ENCODE data around the gene LMAN2. TPM values are rescaled to one million over a fixed set of nuclear protein-coding genes. Genes with fewer than 3 reads are reported as not detected.
"Not testable (repeated sequence)": the region's sequence is repeated elsewhere in the genome, so short reads cannot be mapped to it uniquely, and the experiment has no call there.

Gene LMAN2
- total RNA-seq, 2 donors from 2014 or later: 75.5 to 89.8 TPM

GRCh38 chr5:177344891-177345290 lies 6.6 kb downstream of the LMAN2 start:
- no peak for ATAC-seq
- no peaks in the 10 kb centered on the region for H3K9me3 ChIP-seq (ENCODE audit: control insufficient read depth, low read length, poor library complexity, severe bottlenecking)
- Mint-ChIP-seq H3K36me3 (ENCODE audit: low read depth) (peaks cover 5% of the 10 kb centered on the region), H3K27me3 (no peaks in the 10 kb centered on the region), H3K4me1 (peaks cover 28% of the 10 kb centered on the region), H3K4me3 (no peak overlapping the region), H3K27ac (no peak overlapping the region)
- DNase-seq: no peak

DNA sequence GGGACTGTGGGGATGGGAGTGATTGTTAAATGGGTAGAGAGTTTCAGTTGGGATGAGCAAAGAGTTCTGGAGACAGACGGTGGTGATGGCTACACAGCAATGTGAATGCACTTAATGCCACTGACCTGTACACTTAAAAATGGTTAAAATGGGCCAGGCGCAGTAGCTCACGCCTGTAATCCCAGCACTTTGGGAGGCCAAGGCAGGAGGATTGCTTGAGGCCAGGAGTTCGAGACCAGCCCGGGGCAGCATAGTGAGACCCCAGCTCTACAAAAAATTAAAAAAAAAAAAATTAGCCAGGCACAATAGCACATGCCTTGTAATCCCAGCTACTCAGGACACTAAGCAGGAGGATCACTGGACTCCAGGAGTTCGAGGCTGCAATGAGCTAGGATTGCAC lies 7.7 kb downstream of the LMAN2 start:
- Mint-ChIP-seq H3K36me3 (ENCODE audit: low read depth) (peaks cover 3% of the 10 kb centered on the region), H3K4me3 (no peak overlapping the region), H3K27ac (peak overlapping the region; percentile 49), H3K27me3 (no peaks in the 10 kb centered on the region), H3K4me1 (peaks cover 21% of the 10 kb centered on the region)
- ATAC-seq (no peak), DNase-seq (no peak)
- H3K9me3 ChIP-seq (ENCODE audit: control insufficient read depth, low read length, poor library complexity, severe bottlenecking): no peaks in the 10 kb centered on the region

GRCh38 chr5:177343000-177343399 lies 8.5 kb downstream of the LMAN2 start:
- H3K9me3 ChIP-seq (ENCODE audit: control insufficient read depth, low read length, poor library complexity, severe bottlenecking); H3K4me3 Mint-ChIP-seq; DNase-seq; H3K36me3 Mint-ChIP-seq (ENCODE audit: low read depth); H3K27me3 Mint-ChIP-seq; ATAC-seq: not testable (repeated sequence)
- Mint-ChIP-seq H3K27ac (peak overlapping the region; percentile 49), H3K4me1 (peaks cover 21% of the 10 kb centered on the region)

DNA sequence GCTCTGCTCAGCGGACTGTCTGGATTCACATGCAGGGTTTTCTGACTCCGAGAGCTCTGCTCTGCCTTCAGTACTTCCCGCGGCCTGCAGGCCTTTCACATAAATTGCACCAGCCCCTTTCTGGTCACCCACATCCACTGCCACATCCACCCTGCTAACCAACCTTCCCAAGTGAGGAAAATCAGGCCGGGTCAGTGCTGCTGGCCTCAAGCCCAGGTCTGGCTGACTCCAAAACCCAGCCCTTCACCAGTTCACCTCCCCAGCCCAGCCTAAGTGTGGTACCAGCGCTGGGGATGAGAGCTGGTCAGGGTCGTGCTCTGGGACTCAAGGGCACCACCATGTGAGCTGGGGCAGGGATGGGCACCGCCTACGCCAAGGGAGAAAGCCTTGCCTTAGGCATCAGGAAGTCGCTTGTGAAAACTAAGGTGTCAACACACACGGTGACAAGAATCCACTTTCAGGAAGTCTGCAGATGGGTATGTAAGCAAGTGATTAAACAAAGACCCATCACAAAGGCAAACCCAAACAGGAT lies 12.3 kb downstream of the LMAN2 start:
- Mint-ChIP-seq H3K36me3 (ENCODE audit: low read depth) (peaks cover 10% of the 10 kb centered on the region), H3K4me3 (peak overlapping the region; percentile 3), H3K27ac (peak overlapping the region; percentile 2), H3K4me1 (peaks cover 23% of the 10 kb centered on the region), H3K27me3 (no peaks in the 10 kb centered on the region)
- no peak for ATAC-seq
- DNase-seq: no peak
- H3K9me3 ChIP-seq (ENCODE audit: control insufficient read depth, low read length, poor library complexity, severe bottlenecking): no peaks in the 10 kb centered on the region

GRCh38 chr5:177338251-177339106 lies 13.0 kb downstream of the LMAN2 start:
- H3K4me3 Mint-ChIP-seq: no peak overlapping the region
- no peak for DNase-seq
- ATAC-seq: no peak
- no peaks in the 10 kb centered on the region for H3K9me3 ChIP-seq (ENCODE audit: control insufficient read depth, low read length, poor library complexity, severe bottlenecking)
- H3K27me3 Mint-ChIP-seq: no peaks in the 10 kb centered on the region
- H3K36me3 Mint-ChIP-seq (ENCODE audit: low read depth): peaks cover 10% of the 10 kb centered on the region
- H3K4me1 Mint-ChIP-seq: peaks cover 24% of the 10 kb centered on the region
- no peak overlapping the region for H3K27ac Mint-ChIP-seq

DNA sequence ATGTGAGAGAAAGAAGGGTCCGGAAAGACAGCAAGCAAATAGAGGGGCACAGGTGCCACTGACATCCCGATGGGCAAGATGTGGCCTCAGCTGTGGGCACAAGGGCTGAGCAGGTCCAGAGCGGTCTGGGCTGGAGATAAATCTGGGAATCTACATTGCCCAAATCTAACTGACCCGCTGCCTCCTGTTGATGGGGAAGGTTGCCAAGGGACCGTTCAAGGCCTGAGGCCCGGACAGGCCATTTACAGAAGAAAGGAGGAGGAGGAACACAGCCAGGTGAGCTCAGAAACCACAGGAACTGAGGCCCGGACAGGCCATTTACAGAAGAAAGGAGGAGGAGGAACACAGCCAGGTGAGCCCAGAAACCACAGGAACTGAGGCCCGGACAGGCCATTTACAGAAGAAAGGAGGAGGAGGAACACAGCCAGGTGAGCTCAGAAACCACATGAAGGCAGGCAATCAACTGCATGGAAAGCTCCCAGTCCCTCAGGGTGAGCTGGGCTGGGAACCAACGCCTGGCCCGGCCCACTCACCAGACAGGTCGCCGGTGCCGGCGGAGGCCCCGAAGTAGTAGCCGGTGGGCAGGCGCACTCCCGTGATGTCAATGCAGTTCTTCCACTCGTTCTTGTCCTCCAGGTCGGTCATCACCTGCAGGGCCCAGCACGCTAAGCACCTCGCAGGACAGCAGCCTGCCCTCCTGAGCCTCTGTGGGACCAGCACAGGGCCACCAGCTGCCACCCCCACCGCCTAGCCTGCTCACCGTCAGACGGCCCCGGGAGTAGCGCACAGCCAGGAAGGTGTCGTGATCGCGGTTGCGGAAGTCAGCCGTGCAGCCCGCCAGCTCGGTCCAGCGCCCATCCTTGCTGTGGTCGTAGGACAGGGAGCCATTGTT lies 14.6 kb downstream of the LMAN2 start:
- DNase-seq: no peak
- Mint-ChIP-seq H3K36me3 (ENCODE audit: low read depth) (peaks cover 10% of the 10 kb centered on the region), H3K27ac (no peak overlapping the region), H3K4me1 (peaks cover 20% of the 10 kb centered on the region), H3K27me3 (no peaks in the 10 kb centered on the region), H3K4me3 (no peak overlapping the region)
- ATAC-seq: no peak
- H3K9me3 ChIP-seq (ENCODE audit: control insufficient read depth, low read length, poor library complexity, severe bottlenecking): no peaks in the 10 kb centered on the region

- H3K36me3 Mint-ChIP-seq (ENCODE audit: low read depth): peaks cover 12% of the 10 kb centered on the region
- H3K4me1 Mint-ChIP-seq: peaks cover 15% of the 10 kb centered on the region
- no peak overlapping the region for H3K27ac Mint-ChIP-seq
- ATAC-seq (peak; percentile 57), DNase-seq (no peak)
- H3K9me3 ChIP-seq (ENCODE audit: control insufficient read depth, low read length, poor library complexity, severe bottlenecking): no peaks in the 10 kb centered on the region
- no peak overlapping the region for H3K4me3 Mint-ChIP-seq
- H3K27me3 Mint-ChIP-seq: no peaks in the 10 kb centered on the region
These were observed 15.4 kb downstream of the LMAN2 start for GRCh38 chr5:177336112-177336511.

DNA sequence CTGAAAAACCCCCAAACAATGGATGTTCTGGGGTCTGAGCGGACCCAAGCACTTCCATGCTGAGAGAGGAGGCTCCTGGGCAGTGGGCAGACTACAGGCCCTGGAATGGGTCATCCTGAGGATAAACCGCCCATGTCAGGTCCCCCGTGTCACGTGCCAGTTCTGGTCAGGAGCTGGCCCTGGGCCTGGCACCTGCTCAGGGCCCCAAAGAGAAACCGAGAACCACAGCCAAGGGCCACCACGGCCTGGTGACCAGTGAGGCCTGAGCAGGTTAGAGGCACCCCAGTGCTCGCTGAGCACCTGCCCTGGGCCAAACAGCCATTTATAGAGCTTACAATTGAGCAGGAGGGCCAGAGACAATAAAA lies 15.8 kb downstream of the LMAN2 start:
- DNase-seq (no peak), ATAC-seq (no peak)
- Mint-ChIP-seq H3K27ac (no peak overlapping the region), H3K4me1 (peaks cover 16% of the 10 kb centered on the region), H3K27me3 (no peaks in the 10 kb centered on the region), H3K4me3 (no peak overlapping the region), H3K36me3 (ENCODE audit: low read depth) (peaks cover 13% of the 10 kb centered on the region)
- no peaks in the 10 kb centered on the region for H3K9me3 ChIP-seq (ENCODE audit: control insufficient read depth, low read length, poor library complexity, severe bottlenecking)

- peak overlapping the region; percentile 29 for H3K27ac Mint-ChIP-seq
- peaks cover 15% of the 10 kb centered on the region for H3K36me3 Mint-ChIP-seq (ENCODE audit: low read depth)
- H3K27me3 Mint-ChIP-seq: no peaks in the 10 kb centered on the region
- ATAC-seq (no peak), DNase-seq (no peak)
- H3K9me3 ChIP-seq (ENCODE audit: control insufficient read depth, low read length, poor library complexity, severe bottlenecking): no peaks in the 10 kb centered on the region
- peaks cover 17% of the 10 kb centered on the region for H3K4me1 Mint-ChIP-seq
- H3K4me3 Mint-ChIP-seq: no peak overlapping the region
These were observed 16.4 kb downstream of the LMAN2 start for GRCh38 chr5:177334781-177335700.

- no peak for ATAC-seq
- Mint-ChIP-seq H3K4me3 (no peak overlapping the region), H3K27me3 (no peaks in the 10 kb centered on the region), H3K4me1 (peaks cover 14% of the 10 kb centered on the region), H3K36me3 (ENCODE audit: low read depth) (peaks cover 12% of the 10 kb centered on the region), H3K27ac (no peak overlapping the region)
- no peak for DNase-seq
- H3K9me3 ChIP-seq (ENCODE audit: control insufficient read depth, low read length, poor library complexity, severe bottlenecking): no peaks in the 10 kb centered on the region
These were observed 17.3 kb downstream of the LMAN2 start for GRCh38 chr5:177334155-177334551.

DNA sequence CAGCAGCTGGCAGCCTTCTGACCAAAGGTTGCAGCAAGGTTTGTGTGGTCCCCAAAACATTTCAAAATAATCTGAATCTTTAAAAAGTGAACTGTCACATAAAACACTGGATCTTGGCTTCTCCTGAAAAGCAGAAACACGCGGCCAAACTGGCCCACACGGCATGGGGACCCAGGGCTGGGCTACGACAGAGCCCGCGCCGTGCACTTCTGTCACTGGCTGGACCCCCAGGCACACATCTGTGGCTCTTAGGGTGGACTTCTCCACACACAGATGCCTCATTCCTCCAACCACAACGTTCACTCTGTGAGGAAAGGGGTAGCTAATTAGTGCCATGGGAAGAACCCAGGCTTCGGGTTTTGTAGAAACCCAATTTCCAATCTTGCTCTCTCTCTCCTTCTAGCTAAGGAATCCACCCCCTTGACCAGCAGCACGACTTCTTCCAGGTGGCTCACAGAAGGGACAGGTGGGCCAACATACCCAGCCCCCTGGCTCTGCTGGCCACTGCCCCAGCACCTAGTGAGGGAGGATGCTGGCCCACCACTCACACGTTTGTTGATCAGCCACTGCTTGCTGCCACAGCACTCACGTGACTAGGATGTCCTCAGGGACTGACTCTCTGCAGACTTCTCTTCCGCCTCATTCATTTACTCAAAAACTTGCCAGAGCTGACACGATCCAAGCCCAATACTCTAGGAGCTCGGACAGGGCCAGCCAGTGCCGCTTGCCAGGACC lies 17.9 kb downstream of the LMAN2 start:
- H3K4me1 Mint-ChIP-seq: peaks cover 14% of the 10 kb centered on the region
- H3K36me3 Mint-ChIP-seq (ENCODE audit: low read depth): peaks cover 12% of the 10 kb centered on the region
- ATAC-seq (no peak), DNase-seq (no peak)
- no peaks in the 10 kb centered on the region for H3K9me3 ChIP-seq (ENCODE audit: control insufficient read depth, low read length, poor library complexity, severe bottlenecking)
- no peaks in the 10 kb centered on the region for H3K27me3 Mint-ChIP-seq
- H3K27ac Mint-ChIP-seq: no peak overlapping the region
- no peak overlapping the region for H3K4me3 Mint-ChIP-seq

GRCh38 chr5:177332896-177333260 lies 18.6 kb downstream of the LMAN2 start:
- Mint-ChIP-seq H3K4me3 (no peak overlapping the region), H3K4me1 (peaks cover 14% of the 10 kb centered on the region), H3K27ac (no peak overlapping the region), H3K36me3 (ENCODE audit: low read depth) (peaks cover 12% of the 10 kb centered on the region), H3K27me3 (no peaks in the 10 kb centered on the region)
- no peaks in the 10 kb centered on the region for H3K9me3 ChIP-seq (ENCODE audit: control insufficient read depth, low read length, poor library complexity, severe bottlenecking)
- DNase-seq (no peak), ATAC-seq (no peak)

Data from T-helper 17 cell (primary cell).